IPS-15b (cell line): Measurements from ENCODE around the gene PRPF6.
"Not testable (repeated sequence)": the region's sequence is repeated elsewhere in the genome, so short reads cannot be mapped to it uniquely, and the experiment has no call there.

ENCODE experiments used
- H3K27me3 ChIP-seq: one replicate; pipeline ENCODE4 v1.6.1; 2013; ENCODE audit warnings: low read length; ENCODE audit not compliant: control insufficient read depth, insufficient read depth
- H3K36me3 ChIP-seq: one replicate; pipeline ENCODE4 v1.6.1; 2013; ENCODE audit warnings: low read length; ENCODE audit not compliant: control insufficient read depth, insufficient read depth
- H3K4me1 ChIP-seq: one replicate; pipeline ENCODE4 v1.6.1; 2013; ENCODE audit warnings: mild to moderate bottlenecking, low read length; ENCODE audit not compliant: control insufficient read depth, insufficient read depth
- H3K4me3 ChIP-seq: one replicate; pipeline ENCODE4 v1.5.1; 2013; ENCODE audit warnings: low read depth, low read length
- H3K9ac ChIP-seq: one replicate; pipeline ENCODE4 v1.6.1; 2013; ENCODE audit warnings: low read depth, mild to moderate bottlenecking, low read length
- H3K9me3 ChIP-seq: one replicate; pipeline ENCODE4 v1.6.1; 2013; ENCODE audit warnings: mild to moderate bottlenecking, low read length; ENCODE audit not compliant: control insufficient read depth, insufficient read depth

Gene PRPF6

DNA sequence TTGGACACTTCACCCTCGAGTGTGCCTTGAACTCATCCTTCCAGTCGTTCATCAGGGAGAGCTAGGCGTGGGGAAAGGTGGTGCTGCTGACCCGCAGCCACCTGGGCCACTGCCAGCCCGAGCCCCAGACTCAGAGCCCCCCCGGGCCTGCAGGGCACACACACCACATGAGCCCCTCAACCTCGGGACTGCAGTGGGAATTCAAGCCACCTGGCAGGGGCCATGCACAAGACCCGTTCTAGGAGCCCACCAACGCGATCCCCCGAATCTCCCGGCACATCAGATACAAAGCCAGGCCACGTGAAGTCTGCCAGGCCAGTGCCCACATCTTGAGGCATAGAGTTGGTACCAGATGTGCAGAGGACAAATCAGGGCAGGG is 14.0 kb upstream of the PRPF6 start:
- H3K9me3 ChIP-seq, result no peaks in the 10 kb centered on the region
- H3K36me3 ChIP-seq, result peaks cover 46% of the 10 kb centered on the region
- H3K27me3 ChIP-seq, result peaks cover 7% of the 10 kb centered on the region
- no peaks in the 10 kb centered on the region for H3K4me1 ChIP-seq
- no peak overlapping the region for H3K4me3 ChIP-seq
- H3K9ac ChIP-seq, result no peak overlapping the region

DNA sequence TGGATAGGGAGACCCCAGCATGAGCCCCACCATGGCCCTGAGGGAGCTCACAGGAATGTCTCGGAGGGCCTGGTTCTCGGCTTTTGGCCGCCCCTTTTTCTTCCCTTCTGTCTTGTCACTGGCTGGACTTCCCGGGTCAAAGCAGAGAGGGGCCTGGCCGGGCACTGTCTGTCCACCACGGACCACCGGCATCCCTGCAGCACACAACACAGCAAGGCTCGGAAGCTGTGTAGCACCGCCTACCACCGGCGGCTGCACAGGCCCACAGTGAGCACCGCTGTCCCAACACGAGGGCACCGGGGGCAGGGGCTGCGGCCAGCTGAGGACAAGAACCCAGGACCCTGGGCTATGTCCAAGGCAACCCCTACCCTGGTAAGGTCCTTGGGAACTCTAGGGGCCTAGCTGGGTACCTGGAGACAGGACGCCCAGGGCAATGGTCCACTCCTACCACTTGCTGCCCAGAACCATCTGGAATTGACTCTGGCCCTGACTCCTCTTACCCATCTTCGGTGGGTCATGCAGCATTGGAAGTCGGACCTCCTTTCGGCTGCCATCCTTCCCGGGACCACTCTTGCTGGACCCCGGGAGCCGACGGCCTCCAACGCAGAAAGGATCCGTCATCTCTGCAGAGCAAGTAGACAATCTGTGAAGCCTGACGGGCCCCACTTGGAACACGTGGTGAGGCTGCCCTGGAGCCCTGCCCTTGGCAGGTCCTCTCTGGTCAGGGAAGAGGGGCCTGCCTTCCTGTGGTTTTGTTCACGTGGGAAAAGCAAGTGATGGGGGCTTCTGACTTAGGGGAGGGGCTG is 13.4 kb upstream of the PRPF6 start:
- Histone ChIP-seq H3K4me1 (no peaks in the 10 kb centered on the region), H3K4me3 (no peak overlapping the region), H3K27me3 (peaks cover 7% of the 10 kb centered on the region), H3K9me3 (no peaks in the 10 kb centered on the region), H3K36me3 (peaks cover 40% of the 10 kb centered on the region), H3K9ac (no peak overlapping the region)

- Histone ChIP-seq H3K9me3 (no peaks in the 10 kb centered on the region), H3K9ac (peak overlapping the region; percentile 73), H3K4me1 (no peaks in the 10 kb centered on the region), H3K36me3 (peaks cover 33% of the 10 kb centered on the region), H3K27me3 (peaks cover 9% of the 10 kb centered on the region), H3K4me3 (peak overlapping the region; percentile 65)
Measured at GRCh38 chr20:63968136-63968927, 12.6 kb upstream of the PRPF6 start.

GRCh38 chr20:63968928-63969760 is 11.8 kb upstream of the PRPF6 start:
- peaks cover 24% of the 10 kb centered on the region for H3K36me3 ChIP-seq
- no peaks in the 10 kb centered on the region for H3K9me3 ChIP-seq
- peak overlapping the region; percentile 73 for H3K9ac ChIP-seq
- peaks cover 9% of the 10 kb centered on the region for H3K27me3 ChIP-seq
- peak overlapping the region; percentile 65 for H3K4me3 ChIP-seq
- no peaks in the 10 kb centered on the region for H3K4me1 ChIP-seq

DNA sequence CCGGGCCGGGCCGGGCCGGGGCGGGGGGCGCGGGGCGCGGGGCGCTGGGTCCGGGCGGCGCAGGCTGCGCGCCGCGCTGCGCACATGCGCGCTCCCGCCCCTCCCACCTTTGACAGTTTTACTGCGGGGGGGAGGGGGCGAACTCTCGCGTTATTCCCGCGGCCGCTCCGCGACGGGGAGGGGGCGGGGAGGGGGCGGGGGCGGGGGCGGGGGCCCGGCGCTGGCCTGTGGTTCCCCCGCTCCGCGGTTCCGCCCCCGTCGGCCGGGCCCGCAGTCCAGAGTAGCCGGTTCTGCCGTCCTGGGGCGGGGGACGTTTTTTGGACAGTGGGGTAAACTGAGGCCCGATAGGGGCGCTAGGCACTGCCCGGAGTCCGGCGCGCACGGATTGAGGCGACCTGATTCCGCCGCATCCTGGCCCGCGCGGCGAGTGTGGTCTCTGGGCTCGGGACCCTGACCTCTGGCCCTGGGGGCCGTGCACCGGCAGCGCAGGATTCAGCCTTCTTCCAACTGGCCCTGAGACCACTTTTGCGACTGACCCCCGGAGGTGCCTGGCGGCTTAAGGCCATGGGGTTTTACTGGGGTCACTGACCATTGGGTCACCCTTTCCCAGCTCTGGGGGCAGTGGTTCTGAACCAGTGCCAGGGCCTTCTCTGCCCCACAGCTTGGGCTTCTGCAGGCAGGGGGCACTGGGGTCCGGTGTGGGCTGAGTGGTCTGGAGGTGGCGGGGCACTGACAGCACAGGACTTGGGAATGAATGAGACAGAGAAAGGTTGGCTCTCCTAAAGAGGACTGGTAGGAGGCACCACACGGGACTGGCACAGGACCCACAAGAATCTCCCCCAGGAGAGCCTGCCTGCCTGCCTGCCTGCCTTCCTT is 10.9 kb upstream of the PRPF6 start, which contains the start of gene ZNF512B:
TSS of gene ZNF512B (minus strand) at position 93 of the 876 bp plus-strand sequence. CDS start 1,980 bp downstream, outside the sequence.
- peaks cover 19% of the 10 kb centered on the region for H3K36me3 ChIP-seq
- H3K9ac ChIP-seq, result peak within 1 kb of the TSS; percentile 73

GRCh38 chr20:63970714-63971431 is 10.1 kb upstream of the PRPF6 start:
- Histone ChIP-seq H3K9ac (no peak overlapping the region), H3K36me3 (peaks cover 18% of the 10 kb centered on the region), H3K27me3 (peaks cover 9% of the 10 kb centered on the region), H3K4me1 (no peaks in the 10 kb centered on the region), H3K9me3 (no peaks in the 10 kb centered on the region), H3K4me3 (peak overlapping the region; percentile 72)

More for the DNA sequence above, 10.9 kb upstream of the PRPF6 start, which contains the start of gene ZNF512B:
- Histone ChIP-seq H3K4me3 (peak within 1 kb of the TSS; percentile 72), H3K4me1 (no peaks in the 10 kb centered on the region), H3K9me3 (no peaks in the 10 kb centered on the region), H3K27me3 (peaks cover 9% of the 10 kb centered on the region)

DNA sequence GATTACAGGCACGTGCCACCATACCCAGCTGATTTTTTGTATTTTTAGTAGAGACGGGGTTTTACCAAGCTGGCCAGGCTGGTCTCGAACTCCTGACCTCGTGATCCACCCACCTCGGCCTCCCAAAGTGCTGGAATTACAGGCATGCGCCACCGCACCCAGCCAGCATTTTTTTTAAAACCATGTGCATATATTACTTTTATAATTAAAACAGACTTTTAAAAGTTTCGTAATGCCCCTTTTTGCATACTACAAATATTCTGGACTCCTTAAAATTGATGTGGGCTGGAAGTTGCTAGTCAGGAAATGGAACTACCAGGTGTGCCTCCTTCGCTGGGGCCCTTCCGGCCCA is 9.0 kb upstream of the PRPF6 start:
- H3K9ac ChIP-seq, result not testable (repeated sequence)

GRCh38 chr20:63972312-63973159 is 8.4 kb upstream of the PRPF6 start:
- Histone ChIP-seq H3K4me1 (no peaks in the 10 kb centered on the region), H3K9ac (no peak overlapping the region)

More for the DNA sequence above, 9.0 kb upstream of the PRPF6 start:
- H3K4me1 ChIP-seq, H3K36me3 ChIP-seq, H3K4me3 ChIP-seq, H3K9me3 ChIP-seq: not testable (repeated sequence)
- H3K27me3 ChIP-seq, result peaks cover 12% of the 10 kb centered on the region

GRCh38 chr20:63973160-63973479 is 7.8 kb upstream of the PRPF6 start:
- Histone ChIP-seq H3K27me3 (peaks cover 22% of the 10 kb centered on the region), H3K9ac (no peak overlapping the region), H3K9me3 (no peaks in the 10 kb centered on the region), H3K4me3 (no peak overlapping the region), H3K36me3 (no peaks in the 10 kb centered on the region), H3K4me1 (no peaks in the 10 kb centered on the region)

More at GRCh38 chr20:63972312-63973159, 8.4 kb upstream of the PRPF6 start:
- Histone ChIP-seq H3K36me3 (peaks cover 2% of the 10 kb centered on the region), H3K4me3 (no peak overlapping the region), H3K9me3 (no peaks in the 10 kb centered on the region), H3K27me3 (peaks cover 16% of the 10 kb centered on the region)
